ENCODE results near the gene AP2S1.
A peak's percentile ranks its signal among the peaks of the same experiment; 100 is the strongest.
"Not testable (repeated sequence)": the region's sequence is repeated elsewhere in the genome, so short reads cannot be mapped to it uniquely, and the experiment has no call there.

Gene AP2S1

GRCh38 chr19:46850228-46851203 lies at the start of gene AP2S1:
TSS of gene AP2S1 (minus strand) at chr19:46850846. CDS start at chr19:46850766, 80 bp downstream.
- peak; percentile 96 for DNase-seq (ENCODE audit: low spot score)

DNA sequence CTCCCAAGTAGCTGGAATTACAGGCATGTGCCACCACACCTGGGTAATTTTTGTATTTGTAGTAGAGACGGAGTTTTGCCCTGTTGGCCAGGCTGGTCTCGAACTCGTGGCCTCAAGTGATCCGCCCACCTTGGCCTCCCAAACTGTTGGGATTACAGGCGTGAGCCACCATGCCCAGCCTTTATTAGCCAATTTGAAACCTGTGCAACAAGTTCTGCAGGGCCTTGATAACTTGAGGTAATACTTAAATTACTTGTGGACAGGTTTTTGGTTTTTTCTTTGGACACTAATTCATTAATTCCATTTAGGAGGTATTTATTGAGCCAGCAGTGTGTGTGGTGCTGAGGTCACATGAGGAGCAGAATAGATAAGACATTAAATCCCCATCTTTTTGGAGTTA lies 49.7 kb upstream of the AP2S1 start:
- DNase-seq (ENCODE audit: low spot score), result no peak

DNA sequence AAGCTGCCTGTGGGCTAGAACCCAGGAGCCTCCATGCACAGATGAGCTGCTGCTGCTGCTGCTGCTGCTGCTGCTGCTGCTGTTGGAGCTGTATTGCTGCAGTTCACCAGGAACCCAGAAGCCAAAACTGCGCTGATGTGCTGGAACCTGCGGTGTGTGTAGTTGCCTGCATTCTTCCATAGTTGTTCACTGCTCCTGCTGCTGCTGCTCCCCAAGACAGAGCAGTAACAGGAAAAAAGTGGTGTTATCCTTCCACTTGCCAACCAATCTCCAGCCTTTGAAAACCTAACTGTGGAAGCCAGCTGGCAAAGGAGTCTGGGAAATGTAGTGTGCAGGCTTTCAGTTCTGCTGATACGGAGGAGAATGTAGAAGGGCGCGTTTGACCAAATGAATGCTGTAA lies 48.1 kb upstream of the AP2S1 start:
- DNase-seq (ENCODE audit: low spot score), result no peak

DNA sequence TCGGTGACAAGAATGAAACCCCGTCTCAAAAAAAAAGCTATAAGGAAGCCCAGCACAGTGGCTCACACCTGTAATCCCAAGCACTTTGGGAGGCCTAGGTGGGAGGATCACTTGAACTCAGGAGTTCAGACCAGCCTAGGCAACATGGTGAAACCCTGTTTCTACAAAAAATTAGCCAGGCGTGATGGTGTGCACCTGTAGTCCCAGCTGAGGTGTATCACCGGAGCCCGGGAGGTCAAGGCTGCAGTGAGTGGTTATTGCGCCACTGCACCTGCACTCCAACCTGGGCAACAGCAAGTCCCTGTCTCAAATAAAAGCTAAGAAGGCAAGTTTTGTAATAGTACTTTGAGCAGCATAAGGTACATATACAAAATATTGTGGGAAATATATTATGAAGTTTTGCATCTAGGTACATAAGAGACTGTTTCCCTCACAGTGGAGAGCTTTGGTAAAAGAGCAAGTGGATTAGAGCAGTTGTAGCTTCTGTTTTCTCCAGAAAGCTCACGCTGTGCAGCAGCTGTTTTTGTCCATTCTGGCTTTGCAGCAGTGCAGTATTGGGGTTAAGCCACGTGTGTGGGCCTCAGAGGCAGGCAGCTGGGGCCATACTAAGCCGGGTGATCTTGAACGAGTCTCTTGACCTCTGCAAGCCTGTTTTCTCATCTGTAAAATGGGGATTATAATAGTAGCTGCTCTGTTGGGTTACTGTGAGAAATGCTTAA lies 45.6 kb upstream of the AP2S1 start:
- DNase-seq (ENCODE audit: low spot score), result no peak

DNA sequence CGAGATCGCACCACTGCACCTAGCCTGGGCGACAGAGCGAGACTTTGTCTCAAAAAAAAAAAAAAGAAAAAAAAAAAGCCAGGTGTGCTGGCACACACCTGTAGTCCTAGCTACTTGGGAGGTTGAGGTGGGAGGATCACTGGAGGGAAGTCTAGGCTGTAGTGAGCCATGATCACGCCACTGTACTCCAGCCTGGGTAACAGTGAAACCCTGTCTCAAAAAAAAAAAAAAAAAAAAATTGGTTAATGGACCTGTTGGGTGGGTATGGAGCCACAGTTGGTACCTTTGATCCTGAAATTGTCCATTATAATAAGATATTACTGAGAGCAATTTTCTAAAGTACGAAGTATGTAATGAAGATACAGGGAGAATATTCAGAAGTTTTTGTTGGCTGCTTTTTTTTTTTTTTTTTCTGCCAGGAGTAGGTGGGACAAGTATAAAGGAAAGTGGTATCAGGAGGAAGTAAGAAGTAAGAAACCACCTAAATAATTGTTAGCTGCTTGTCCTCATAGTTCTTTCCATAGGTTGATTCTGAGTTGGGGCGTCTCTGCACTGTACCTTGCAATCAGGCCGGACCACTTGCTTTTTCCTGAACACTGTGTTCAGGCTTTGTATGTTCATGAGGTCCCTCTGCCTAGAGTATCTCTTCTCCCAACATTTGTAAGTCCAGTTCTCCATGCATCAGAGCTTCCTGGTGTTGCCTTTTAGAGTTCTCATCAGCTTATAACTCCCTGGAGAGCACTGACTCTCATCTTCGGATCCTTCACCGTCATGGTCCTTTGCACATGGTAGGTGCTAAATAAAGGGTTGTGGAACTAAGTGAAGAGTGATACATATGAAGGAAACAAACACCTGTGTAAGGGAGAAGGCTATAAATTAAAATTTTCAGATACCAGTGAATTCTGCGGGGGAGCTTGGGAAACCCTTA lies 41.9 kb upstream of the AP2S1 start:
- DNase-seq (ENCODE audit: low spot score), result no peak

DNA sequence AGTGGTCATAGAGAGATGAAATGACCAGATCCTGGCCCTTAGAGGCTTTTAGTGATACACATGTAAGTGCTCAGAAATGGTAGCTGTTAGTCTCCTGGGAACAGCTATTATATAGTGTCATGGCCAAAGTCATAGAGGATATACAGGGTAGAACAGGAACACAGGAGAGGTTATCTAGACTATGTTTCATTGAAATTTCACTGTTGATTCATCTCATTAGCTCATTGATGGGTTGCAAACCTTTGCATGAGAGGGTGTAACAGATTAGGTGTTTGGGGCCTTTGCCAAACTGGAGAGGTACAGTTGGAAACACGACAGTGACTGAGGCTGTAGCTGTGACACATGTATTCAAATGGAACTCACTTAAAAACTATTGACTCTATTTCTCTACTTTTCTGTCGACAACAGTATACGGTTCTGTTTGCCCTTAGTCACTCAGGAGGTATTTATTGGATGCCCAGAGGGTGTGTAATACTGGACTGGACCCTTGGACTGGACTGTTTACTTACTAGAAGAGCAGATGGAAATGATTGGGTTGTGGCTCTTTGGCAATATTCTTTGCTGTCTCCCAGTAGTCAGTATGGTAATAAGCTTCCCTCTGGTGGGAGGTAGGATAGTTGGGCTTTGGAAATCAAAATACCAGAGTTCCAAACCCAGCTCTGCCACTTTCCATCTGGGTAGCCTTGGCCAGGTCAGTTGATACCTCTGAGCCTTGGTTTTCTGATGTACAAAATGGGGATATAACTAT lies 40.0 kb upstream of the AP2S1 start:
- DNase-seq (ENCODE audit: low spot score), result peak; percentile 91

GRCh38 chr19:46887240-46887782 lies 36.7 kb upstream of the AP2S1 start:
- no peak for DNase-seq (ENCODE audit: low spot score)

GRCh38 chr19:46886546-46887239 lies 36.0 kb upstream of the AP2S1 start:
- no peak for DNase-seq (ENCODE audit: low spot score)

- no peak for DNase-seq (ENCODE audit: low spot score)
Measured at GRCh38 chr19:46885411-46885810, 34.8 kb upstream of the AP2S1 start.

GRCh38 chr19:46882751-46883150 lies 32.1 kb upstream of the AP2S1 start:
- not testable (repeated sequence) for DNase-seq (ENCODE audit: low spot score)

GRCh38 chr19:46882034-46882433 lies 31.4 kb upstream of the AP2S1 start:
- no peak for DNase-seq (ENCODE audit: low spot score)

DNA sequence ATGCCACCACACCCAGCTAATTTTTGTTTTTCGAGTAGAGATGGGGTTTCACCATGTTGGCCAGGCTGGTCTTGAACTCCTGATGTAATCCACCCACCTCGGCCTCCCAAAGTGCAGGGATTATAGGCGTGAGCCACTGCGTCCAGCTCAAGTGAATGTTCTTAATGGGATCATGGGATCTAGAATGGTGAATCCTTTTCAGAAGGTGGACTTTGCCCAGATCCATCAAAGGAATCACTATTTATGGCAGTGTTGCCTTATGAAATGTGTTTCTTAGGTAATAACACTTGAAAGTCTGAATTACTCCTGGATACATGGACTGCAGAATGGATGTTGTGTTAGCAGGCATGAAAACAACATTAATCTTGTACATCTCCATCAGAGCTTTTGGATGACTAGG lies 30.4 kb upstream of the AP2S1 start:
- DNase-seq (ENCODE audit: low spot score), result no peak

DNA sequence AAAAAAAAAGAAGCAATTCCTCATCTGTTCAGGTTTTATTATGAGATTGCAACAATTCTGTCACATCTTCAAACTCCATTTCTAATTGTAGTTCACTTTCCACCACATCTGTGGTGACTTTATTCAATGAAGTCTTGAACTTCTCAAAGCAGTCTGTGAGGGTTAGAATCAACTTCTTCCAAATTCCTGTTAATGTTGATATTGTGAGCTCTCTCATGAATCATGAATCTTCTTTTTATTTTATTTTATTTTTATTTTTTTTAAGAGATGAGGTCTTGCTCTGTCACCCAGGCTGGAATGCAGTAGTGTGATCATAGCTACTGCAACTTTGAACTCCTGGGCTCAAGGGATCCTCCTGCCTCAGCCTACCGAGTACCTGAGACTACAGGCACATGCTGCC lies 29.8 kb upstream of the AP2S1 start:
- DNase-seq (ENCODE audit: low spot score), result no peak

DNA sequence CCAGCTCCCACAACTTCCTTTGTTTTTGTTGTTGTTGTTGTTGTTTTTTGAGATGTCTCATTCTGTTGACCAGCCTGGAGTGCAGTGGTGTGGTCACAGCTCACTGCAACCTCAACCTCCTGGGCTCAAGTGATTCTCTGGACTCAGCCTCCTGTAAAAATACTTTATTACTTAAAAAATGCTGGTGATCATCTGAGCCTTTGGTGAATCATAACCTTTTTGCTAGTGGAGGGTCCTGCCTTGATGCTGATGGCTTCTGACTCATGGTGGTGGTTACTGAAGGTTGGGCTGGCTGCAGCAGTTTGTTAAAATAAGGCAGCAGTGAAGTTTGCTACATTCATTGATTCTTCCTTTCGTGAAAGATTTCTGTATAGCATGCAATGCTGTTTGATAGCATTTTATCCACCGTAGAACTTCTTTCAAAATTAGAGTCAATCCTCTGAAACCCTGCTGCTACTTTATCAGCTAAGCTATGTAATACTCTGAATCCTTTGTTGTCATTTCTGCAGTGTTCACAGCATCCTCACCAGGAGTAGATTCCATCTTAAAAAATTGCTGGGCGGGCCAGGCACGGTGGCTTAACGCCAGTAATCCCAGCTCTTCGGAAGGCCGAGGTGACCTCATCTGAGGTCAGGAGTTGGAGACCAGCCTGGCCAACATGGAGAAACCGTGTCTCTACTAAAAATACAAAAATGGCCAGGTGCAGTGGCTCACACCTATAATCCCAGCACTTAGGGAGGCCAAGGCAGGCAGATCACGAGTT lies 28.1 kb upstream of the AP2S1 start:
- DNase-seq (ENCODE audit: low spot score), result no peak

DNA sequence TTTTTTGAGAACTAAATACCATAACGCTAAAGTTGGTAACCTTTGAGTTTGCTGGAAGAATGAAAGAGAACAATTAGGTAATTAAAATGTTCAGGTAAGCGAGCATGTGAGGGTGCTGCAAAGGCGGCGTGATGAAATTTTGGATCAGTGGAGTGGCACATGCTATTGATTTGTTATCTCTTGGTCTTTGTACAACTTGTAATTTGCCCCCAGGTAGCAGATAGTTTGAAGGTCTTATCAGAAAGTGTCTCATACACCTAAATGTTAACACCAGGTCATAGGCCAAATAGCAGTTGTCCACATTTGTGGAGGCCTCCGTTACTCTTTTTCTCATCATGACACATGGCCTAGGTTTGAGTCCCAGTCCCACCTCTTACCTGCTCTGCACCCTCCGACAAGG lies 25.0 kb upstream of the AP2S1 start:
- no peak for DNase-seq (ENCODE audit: low spot score)

GRCh38 chr19:46875234-46875633 lies 24.6 kb upstream of the AP2S1 start:
- DNase-seq (ENCODE audit: low spot score), result no peak

DNA sequence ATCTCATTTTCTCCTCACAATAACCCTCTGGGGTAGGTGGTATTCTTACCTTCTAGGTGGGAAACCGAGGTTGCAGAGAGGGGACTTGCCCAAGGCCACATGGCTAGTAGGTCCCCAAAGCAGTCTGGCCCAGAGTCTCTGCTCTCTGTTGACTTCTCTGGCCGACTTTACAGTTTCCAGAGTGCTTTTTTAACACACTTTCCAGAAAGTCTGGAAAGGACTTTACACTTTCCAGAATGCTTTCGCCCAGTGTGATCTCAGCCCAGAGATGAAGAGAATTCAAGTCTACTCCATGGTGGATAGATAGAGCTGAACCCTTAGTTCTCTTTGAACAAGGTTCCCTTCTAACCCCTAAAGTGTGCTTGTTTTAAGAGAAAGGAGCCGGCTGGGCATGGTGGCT lies 22.3 kb upstream of the AP2S1 start:
- DNase-seq (ENCODE audit: low spot score), result no peak

DNA sequence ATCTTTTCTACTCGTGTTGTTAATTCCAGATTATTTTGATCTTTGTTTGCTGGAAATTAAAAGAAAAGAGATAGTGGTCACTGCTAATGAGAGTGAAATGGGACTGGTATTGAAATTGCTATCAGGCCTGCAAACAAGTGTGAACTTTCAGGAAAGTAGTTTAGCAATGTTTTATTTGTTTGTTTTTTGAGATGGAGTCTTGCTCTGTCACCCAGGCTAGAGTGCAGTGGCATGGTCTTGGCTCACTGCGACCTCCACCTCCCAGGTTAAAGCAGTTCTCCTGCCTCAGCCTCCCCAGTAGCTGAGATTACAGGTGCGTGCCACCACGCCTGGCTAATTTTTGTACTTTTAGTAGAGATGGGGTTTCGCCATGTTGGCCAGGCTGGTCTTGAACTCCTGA lies 20.5 kb upstream of the AP2S1 start:
- DNase-seq (ENCODE audit: low spot score), result not testable (repeated sequence)

GRCh38 chr19:46868025-46868802 lies 17.6 kb upstream of the AP2S1 start:
- DNase-seq (ENCODE audit: low spot score), result no peak
